ENCODE measurements around the gene NEURL1.
"Not testable (repeated sequence)": the region's sequence is repeated elsewhere in the genome, so short reads cannot be mapped to it uniquely, and the experiment has no call there.

The NEURL1 gene

DNA sequence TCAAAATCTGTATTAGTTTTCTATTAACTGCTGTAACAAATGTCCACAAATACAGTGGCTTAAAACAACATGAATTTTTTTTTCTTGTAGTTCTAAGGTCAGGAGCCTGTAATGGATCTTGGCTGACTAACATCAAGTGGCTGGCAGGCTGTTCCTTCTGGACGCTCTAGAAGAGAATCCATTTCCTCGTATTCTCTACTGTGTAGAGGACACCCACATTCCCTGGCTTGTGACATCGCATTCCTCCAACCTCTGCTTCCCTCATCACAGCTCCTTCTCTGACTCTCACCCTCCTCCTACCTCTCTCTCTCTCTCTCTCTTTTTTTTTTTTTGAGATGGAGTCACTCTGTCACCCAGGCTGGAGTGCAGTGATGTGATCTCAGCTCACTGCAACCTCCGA, 30.0 kb upstream of the NEURL1 start:
- no peak for DNase-seq (ENCODE audit: low spot score)

DNA sequence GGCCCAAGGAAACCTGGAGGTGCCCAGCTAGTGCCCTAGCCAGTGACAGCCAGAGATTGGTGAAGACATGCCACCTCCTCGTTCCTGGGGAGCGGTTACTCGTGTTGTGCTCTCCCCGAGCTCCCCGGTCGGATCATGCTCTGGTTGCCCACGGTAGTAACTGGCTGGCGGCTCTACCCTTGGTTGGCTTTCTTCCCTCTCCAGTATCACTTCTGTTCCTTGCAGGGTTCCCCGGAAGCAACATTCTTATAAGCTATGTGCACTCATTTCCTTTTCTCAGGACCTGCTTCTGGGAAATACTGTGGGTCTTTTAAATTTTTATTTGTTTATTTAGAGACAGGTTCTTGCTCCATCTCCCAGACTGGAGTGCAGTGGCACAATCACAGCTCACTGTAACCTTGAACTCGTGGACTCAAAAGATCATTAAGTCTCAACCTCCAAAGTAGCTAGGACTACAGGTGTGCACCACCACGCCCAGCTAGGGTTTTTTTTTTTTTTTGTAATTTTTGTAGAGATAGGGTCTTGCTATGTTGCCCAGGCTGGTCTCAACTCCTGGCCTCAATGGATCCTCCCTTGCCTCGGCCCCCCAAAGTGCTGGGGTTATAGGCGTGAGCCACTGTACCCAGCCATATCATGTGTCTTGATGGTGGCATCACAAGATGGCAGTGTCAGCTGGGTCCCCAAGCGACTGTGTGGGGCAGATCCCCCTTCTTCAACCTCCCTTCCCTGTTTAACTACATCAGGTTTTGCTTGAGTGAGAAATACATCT, 27.9 kb upstream of the NEURL1 start:
- DNase-seq (ENCODE audit: low spot score) = no peak

DNA sequence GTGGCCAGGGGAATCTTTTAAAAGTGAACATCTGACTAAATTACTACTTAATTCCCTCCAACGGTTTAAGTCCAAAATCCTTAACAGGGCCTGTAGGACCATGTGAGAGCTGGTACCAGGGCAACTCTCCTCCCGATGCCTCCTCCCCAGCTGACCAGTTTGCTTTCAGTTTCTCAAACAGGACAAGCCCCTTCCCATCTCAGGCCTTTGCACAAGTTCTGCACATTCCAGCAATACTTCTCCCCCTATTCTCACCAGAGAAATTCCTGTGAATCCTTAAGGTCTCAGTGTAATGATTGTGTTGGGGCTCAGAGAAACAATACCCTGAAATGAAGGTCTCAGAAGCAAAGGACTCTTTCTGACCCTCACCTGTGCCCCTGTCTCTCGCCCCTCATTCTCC, 26.8 kb upstream of the NEURL1 start:
- no peak for DNase-seq (ENCODE audit: low spot score)

DNA sequence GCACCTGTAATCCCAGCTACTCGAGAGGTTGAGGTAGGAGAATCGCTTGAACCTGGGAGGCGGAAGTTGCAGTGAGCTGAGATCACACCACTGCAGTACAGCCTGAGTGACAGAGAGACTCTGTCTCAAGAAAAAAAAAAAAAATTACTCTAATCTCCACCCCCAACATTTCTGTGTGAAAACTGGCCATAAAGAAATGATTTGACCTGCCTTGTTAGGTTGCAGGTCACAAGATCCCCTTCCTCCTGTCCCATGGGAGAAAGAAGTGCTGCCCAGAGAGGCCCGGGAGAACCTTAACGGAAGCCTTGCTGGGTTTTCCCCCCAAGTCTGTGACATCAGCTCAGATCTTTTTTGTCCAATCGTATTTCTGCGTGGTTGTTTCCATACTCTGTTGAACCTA, 26.1 kb upstream of the NEURL1 start:
- no peak for DNase-seq (ENCODE audit: low spot score)

DNA sequence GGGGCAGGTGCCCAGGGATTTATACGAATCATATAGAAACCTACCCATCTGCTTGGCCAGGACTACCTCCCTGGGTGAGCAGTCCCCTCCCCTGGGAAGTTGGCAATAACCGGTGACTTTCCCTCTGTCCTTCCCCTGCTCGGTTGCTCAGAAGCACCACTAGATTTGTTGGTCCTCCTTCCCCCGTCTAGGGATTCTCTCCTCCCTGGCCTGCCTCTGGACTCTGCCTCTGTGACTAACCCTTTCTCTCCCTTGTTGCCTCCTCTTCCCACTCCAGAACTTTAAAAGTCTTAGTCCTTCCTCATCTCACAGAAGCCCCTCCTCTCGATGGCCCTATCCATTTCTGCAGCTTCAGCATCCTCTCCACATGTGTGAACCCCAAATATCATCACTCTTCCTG, 24.3 kb upstream of the NEURL1 start:
- no peak for DNase-seq (ENCODE audit: low spot score)

DNA sequence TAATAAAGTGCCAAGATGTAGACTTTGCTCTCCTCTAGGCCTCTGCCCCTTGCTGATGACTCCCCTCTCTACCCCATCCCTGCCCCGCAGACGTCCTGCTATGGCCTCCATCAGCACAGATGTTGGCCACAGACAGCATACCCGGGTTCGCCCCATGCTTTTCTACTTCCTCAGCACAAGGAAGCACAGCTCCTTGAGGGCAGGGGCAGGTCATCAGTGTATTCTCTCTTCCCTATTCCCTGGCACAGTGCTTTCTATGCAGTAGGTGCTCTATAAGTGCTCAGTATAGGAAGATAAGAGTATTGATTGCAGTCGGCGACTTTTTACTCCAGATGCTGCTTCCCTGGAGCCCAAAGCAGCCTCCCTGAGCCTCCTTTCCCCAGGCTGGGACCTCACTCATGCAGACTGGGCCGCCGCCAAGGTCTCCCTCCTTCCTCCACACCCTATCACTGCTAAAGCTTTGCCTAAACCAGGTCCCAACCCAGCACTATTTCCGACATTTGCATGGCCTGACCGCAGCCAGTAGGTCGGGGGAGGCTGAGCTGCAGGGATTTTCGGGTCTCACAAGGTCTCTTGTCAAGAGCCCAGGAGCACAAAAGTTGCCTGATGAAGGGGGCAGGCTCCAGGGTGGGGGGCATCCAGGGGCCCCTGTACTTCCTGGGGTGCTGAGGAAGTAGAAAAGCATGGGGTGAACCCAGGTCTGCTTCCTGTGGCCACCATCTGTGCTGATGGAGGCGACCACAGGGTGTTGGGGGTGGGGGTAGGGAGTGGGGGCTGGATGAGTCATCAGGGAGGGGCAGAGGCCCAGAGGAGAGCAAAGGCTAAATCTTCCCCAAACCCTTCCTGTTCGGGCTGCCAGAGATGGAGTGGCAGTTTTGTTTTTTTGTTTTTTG, 22.5 kb upstream of the NEURL1 start:
- no peak for DNase-seq (ENCODE audit: low spot score)

DNA sequence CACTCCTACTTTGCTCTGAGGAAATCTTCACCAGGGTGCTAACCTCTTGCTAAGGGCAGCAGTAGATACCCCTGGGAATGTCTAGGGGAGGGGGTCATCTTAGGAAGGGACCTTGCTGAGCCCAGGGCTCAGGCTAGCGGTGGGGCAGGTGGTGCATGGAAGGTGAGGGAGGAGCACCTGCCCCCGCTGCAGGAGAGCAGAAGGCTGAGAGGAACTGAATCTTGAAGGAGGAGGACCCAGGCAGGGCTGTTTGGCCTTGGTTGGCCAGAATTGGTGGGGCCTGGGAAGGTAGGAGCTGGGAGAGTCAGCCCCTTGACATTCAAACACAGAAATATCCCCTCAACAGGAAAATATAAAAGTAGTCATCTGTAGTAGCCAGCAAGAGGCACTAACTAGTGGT, 21.5 kb upstream of the NEURL1 start:
- no peak for DNase-seq (ENCODE audit: low spot score)

DNA sequence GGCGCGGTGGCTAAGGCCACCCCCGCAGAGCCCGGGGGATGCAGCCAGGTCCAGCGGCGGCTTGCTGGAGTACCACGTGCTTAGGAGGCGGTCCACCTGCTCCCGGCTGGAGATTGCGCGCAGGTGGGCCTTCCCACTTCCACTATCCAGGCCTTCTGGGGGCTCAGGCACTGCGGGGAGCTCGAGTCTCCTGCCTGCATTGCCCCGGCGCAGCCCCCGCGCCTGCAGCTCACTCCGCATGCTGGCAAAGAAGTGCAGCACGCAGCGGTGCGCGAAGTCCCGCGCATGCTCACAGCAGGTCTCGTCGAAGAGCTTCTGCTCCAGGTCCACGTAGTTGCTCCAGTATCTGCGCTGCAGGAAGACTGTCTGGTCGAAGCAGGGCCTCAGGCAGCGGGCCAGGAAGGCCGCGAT, 20.2 kb upstream of the NEURL1 start:
- no peak for DNase-seq (ENCODE audit: low spot score)

DNA sequence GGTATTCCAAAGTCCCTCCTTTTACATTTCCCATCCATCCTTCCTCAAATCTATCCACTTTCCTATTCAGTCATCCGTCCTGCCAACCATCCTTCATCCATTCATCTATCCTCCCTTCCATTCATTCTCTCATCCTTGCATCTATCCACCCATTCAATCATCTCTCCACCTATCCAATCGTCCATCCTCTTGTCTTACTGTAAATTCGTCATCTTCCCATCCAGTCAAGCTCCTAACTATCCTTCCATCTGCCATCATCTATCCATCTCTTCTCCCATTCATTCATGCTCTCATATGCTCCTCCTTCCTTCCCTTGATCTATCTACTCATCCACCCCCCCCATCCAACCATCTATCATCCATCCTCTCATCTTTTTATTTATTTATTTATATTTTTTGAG, 19.4 kb upstream of the NEURL1 start:
- DNase-seq (ENCODE audit: low spot score) = no peak

DNA sequence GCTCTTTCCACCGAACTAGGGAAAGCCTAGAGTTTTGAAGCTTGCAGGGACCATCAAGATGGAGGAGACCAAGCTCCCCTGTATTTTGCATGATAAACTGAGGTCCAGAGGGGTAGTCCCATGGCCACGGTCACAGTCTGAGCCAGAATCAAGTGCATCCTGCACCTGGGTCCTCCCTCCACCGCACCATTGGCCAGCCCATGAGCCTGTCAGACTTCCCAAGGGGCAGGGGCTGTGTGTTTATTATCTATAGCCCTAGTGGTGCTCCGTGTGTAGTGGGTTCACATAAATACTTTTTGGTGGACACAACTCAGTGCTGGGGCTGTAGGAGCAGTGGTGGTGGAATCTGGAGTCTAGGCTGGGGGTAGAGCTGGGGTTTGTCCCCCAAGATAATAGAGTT, 18.1 kb upstream of the NEURL1 start:
- DNase-seq (ENCODE audit: low spot score) = no peak

DNA sequence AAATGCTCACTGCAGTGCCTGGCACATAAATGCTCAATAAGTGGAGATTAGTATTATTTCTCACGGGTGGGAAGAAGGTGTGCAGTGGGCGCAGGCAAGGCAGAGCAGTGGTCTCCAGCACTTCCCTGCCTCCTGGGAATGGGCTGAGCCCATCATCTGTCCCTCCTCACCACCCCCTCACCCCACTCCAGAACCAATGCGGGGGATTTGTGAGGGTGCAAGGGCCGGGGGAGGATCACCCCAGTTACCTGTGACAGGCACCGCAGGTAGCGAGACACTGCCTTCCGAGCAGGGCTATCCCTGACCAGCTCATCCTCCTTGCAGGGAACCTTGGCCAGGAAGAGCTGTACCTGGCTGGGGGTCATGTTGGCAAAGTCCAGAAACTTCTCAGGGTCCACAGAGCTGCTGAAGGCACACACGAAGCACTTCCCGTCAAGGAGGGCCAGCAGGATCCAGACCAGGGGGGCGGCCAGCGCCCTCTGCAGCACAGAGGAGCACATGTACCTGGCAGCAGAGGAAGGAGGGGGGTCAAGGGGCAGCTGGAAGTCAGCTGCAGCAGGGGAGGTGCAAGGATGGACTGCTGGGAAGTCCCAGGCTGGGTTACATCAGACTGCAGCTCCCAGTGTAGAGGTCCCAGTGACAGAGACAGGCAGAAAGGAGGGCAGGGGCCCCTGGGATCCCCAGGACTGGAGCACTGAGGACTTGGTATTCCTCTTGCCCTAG, 17.3 kb upstream of the NEURL1 start:
- DNase-seq (ENCODE audit: low spot score) = no peak

DNA sequence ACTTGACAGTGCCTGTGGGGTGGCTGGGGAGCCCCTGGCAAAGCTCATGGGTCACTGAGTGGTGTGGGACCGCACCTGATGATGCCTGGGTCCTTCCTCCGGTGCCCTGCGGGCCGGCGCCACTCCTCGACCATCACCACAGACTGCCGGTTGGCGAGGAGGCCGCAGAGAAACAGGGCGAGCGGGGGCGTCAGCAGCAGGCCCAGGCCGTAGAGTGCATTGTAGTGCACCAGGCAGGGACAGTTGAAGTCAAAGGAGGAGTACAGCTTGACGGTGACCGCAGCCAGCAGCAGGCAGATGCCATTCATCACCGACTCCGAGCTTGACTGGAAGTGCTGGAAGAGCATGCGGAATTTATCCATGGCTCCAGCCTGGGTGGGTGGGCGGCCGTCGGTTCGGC, 14.8 kb upstream of the NEURL1 start:
- DNase-seq (ENCODE audit: low spot score) = no peak

DNA sequence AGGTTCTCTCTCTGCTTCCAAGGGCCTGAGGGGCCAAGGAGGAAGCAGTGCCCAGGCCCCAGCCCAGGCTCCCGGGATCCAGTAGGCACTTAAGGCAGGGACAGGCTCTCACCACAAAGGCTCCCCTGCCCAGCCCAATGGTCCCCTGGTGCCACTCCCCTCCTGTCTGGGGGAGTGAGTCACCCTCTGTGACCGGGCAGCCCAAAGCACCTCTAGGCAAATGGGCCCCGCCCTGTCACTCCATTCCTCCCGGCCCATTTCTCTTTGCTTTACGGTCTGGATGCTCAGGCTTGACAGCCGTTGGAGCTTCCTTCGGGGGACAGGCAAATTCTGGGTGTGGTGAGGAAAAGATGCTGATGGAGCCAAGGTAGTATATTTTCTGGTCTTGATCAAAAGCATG, 14.4 kb upstream of the NEURL1 start, which contains the start of gene CALHM3:
TSS of gene CALHM3 (minus strand) at position 106 of the 400 bp plus-strand sequence. CDS start 208 bp downstream, outside the sequence.
- no peak for DNase-seq (ENCODE audit: low spot score)

DNA sequence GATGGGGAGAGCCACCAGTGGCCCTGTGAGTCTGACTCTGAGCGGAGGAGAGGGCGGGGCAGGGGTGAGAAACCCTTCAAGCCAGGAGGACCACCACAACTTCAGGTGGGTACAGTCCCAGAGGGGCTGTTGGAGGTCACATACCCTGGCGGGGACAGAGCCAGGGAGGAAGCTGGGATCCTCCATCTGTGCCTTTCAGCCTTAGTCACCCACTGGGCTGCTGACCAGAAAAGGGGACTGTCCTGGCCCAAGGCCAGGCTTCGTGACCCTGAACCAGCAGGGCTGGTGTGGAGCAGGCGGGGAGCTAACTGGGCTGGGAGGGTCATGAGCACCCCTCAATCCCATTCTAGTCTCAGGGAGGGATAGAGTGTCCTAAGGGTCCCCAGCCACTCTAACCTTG, 13.0 kb upstream of the NEURL1 start:
- no peak for DNase-seq (ENCODE audit: low spot score)

DNA sequence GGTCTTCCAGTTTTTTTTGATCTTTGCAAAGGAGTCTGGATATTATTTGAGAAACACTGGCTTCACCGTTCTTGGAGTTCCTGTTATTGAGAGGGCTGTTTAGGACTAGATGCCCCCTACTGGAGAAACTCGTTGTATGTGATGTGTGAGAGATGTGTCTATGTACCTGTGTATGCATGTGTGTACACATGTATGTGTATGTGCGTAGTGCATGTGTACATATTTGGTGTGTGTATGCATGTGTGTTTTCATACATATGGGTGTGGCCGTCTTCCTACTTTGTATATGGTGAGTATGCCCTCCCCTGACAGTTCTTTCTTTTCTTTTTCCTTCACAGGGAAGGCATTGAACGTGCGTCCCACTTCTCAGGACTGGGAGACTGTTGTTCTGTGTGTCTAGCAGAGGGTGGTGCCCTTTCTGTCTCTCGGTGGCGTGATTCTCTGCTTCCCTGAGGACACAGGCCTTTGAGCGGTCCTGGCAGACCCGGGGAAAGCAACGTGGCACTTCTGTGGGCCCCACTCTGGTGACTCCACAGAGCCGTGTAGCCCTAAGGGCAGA, 11.5 kb upstream of the NEURL1 start:
- DNase-seq (ENCODE audit: low spot score) = peak; percentile 51

DNA sequence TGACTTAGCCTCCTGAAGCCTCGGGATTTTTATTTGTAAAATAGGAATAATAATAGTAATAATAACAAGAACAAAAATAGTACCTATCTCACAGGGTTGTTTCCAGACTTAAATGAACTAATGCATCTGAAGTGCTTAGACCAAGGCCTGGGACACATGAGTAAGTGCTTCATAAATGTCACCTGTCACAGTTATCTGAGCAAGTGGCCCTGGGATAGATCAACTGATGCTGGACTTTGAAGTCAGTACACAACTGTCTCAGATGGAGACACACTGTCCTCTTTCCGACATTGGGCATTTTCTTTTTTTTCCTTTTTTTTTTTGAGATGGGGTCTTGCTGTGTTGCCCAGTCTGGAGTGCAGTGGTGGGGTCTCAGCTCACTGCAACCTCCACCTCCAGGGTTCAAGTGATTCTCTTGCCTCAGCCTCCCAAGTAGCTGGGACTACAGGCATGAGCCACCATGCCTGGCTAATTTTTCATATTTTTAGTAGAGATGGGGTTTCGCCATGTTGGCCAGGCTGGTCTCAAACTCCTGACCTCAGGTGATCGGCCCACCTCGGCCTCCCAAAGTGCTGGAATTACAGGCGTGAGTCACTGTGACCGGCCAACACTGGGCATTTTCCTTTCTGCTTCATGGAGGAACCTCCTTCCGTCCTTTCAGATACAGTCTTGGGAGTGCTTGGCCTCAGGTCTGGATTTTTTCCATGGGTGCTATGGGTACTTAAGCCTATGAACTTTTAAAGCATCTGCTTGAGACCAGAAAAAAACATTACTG, 6.7 kb upstream of the NEURL1 start:
- DNase-seq (ENCODE audit: low spot score) = not testable (repeated sequence)

DNA sequence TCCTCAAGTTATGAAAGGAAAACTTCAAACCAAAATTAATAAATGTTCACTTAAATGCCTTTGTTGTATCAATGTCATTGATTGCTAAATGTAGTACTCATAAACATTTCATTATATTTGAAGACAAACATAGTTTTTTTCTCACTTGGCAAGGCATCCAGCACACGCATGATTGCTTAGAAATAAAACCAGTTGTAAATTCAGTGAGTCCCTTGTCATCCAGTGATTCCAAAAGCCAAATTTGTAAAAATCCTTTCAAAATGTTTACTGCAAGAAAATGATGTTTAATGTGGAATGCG, 6.1 kb upstream of the NEURL1 start:
- DNase-seq (ENCODE audit: low spot score) = no peak

DNA sequence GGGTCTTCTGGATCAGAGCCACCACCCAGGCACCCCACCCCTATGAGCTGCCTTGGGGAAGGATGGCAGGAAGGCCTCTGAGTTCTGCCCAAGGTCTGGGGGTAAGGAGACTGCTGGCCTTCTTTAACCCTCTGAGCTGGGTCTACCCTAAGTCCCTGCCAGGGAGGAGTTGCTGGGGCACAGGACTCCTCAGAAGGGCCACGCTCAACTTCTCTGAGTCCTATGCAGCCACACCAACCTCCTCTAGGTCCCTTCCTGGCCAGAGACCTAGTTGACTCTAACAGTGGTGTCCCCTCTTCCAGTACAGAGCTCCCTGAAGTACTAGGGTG, 2.6 kb upstream of the NEURL1 start:
- no peak for DNase-seq (ENCODE audit: low spot score)

DNA sequence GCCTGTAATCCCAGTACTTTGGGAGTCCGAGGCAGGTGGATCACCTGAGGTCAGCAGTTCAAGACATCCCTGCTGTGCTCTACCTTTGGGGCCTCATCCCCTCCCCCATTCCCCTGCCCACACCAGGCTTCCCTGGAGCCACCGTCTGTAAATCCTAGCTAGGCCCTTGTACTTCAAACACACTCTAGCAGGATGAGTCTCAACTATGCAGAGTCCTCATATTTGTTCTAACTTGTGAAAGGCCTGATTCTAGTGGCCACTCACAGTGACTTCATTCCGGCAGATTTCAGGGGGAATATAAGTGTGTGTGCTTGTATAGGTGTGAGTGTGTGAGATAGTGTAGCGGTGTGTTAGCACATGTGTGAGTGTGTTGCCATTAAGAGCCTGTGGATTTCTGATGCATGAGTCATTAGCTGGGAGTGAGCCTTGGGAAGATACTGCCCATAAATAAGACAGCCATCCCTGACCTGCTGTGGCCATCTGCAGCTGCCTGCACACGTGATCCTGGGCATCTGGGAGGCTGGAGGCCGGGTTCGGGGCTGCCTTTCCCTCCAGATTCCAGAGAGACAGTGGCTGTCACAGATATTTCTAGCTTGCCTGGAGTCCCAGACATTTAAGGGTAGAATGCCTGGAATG, 1.7 kb upstream of the NEURL1 start:
- DNase-seq (ENCODE audit: low spot score) = no peak

DNA sequence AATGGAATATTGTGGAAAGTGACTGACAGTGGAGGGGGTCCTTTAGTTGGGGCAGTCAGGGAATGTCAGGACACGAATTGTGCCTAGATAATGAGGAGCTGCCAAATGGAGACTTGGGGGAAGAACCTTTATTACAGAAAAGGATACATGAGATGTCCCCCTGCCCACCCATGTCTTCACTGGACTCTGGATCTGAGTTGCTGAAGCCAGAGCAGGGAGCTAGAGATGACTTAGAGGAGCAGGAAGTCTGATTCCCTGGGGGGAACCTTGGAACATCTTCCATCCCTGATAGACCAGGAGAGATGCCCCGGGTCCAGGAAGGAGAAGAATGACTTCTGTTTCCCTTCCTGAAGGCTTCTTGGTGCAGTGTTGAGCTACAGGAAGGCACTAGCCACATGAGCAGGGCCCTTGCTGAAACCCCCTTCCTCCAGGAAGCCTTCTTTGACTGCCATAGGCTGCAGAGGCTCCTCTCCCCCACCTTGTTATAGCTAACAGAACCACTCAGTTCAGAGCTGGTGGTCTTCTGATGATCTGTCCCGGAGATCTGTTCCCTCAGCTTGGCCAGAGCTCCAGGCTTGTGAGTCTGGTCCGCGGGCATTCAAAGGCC, 747 bp upstream of the NEURL1 start:
- no peak for DNase-seq (ENCODE audit: low spot score)

All from hematopoietic multipotent progenitor cell treated with erythropoietin and hydrocortisone succinate and interleukin-3 and kit ligand, for 15 days (in vitro differentiated cells).